IMR-90 (cell line): ENCODE data around the gene AJAP1. TPM values are rescaled to one million over a fixed set of nuclear protein-coding genes. Genes with fewer than 3 reads are reported as not detected.

Experiments used
- ATAC-seq: fragments of 200-7000 bp; cut with Tn5 transposase; 2 replicates; pipeline ENCODE4 v1.9.1; 2020; ENCODE audit warnings: low read depth, mild to moderate bottlenecking, moderate library complexity
- BruUV-seq: library from RNA; stranded (reverse); fragments of 400-500 nt; replicated peaks from 2 replicates; lab custom pipeline; 2021; lab: Mats Ljungman, UMichigan
- CTCF ChIA-PET: fragments of 300-600 bp; formaldehyde crosslinking; extraction: SDS; loops from one replicate; lab custom pipeline; 2021; ENCODE audit warnings: antibody characterized with exemption; lab: Yijun Ruan, JAX
- POLR2A ChIA-PET: fragments of 300-600 bp; sonication (Branson Sonifier 250); formaldehyde crosslinking; loops from one replicate; lab custom pipeline; 2022; ENCODE audit warnings: antibody characterized with exemption; ENCODE audit not compliant: unreplicated experiment; lab: Charles Lee
- DNase-seq: peaks from one replicate; pipeline ENCODE4 v3.0.0; 2013
- H2AFZ ChIP-seq: replicated peaks from 2 replicates; pipeline ENCODE3; 2013; ENCODE audit warnings: low read length, mild to moderate bottlenecking; ENCODE audit not compliant: poor library complexity
- H2AK5ac ChIP-seq: 2 replicates; pipeline ENCODE4 v1.6.1; 2013; ENCODE audit warnings: low read depth, low read length, inconsistent platforms
- H2AK9ac ChIP-seq: replicated peaks from 2 replicates; pipeline ENCODE3; 2013; ENCODE audit warnings: mild to moderate bottlenecking, low read depth, low read length, moderate library complexity; ENCODE audit not compliant: poor library complexity
- H2BK120ac ChIP-seq: 2 replicates; pipeline ENCODE4 v1.6.1; 2013; ENCODE audit warnings: low read depth, low read length, inconsistent platforms
- H2BK15ac ChIP-seq: 3 replicates; pipeline ENCODE4 v1.6.1; 2013; ENCODE audit warnings: low read depth, low read length, inconsistent platforms
- H2BK20ac ChIP-seq: 2 replicates; pipeline ENCODE4 v1.6.1; 2013; ENCODE audit warnings: low read depth, mild to moderate bottlenecking, inconsistent platforms, low read length, moderate library complexity
- H2BK5ac ChIP-seq: 2 replicates; pipeline ENCODE4 v1.6.1; 2013; ENCODE audit warnings: mild to moderate bottlenecking, low read depth, low read length, inconsistent platforms; ENCODE audit not compliant: poor library complexity, severe bottlenecking
- H3K14ac ChIP-seq: replicated peaks from 2 replicates; pipeline ENCODE4 v1.6.1; 2013; ENCODE audit warnings: low read depth, low read length, inconsistent platforms
- H3K18ac ChIP-seq: 2 replicates; pipeline ENCODE4 v1.6.1; 2013; ENCODE audit warnings: low read depth, low read length, control low read depth
- H3K23ac ChIP-seq: 2 replicates; pipeline ENCODE4 v1.6.1; 2013; ENCODE audit warnings: low read depth, low read length, inconsistent platforms
- H3K27ac ChIP-seq: 2 replicates; pipeline ENCODE4 v1.5.1; 2013; ENCODE audit warnings: mild to moderate bottlenecking, control low read depth, low read length; ENCODE audit not compliant: insufficient read depth
- H3K27me3 ChIP-seq: 2 replicates; pipeline ENCODE4 v1.6.1; 2013; ENCODE audit warnings: low read length; ENCODE audit not compliant: control insufficient read depth, insufficient read depth
- H3K36me3 ChIP-seq: 2 replicates; pipeline ENCODE4 v1.6.1; 2013; ENCODE audit warnings: low read length, mixed read lengths; ENCODE audit not compliant: control insufficient read depth, insufficient read depth
- H3K4ac ChIP-seq: 2 replicates; pipeline ENCODE4 v1.6.1; 2013; ENCODE audit warnings: low read depth, low read length, inconsistent platforms
- H3K4me1 ChIP-seq: 2 replicates; pipeline ENCODE4 v1.6.1; 2013; ENCODE audit warnings: low read length, mixed read lengths; ENCODE audit not compliant: control insufficient read depth, insufficient read depth
- H3K4me2 ChIP-seq: 2 replicates; pipeline ENCODE4 v1.6.1; 2013; ENCODE audit warnings: low read depth, mild to moderate bottlenecking, control low read depth, low read length, moderate library complexity
- H3K4me3 ChIP-seq: 2 replicates; pipeline ENCODE4 v1.5.1; 2013; ENCODE audit warnings: low read depth, mild to moderate bottlenecking, control low read depth, low read length, moderate library complexity; ENCODE audit not compliant: insufficient read depth
- H3K56ac ChIP-seq: 2 replicates; pipeline ENCODE4 v1.6.1; 2013; ENCODE audit warnings: low read length, inconsistent platforms; ENCODE audit not compliant: insufficient read depth; ENCODE audit errors: extremely low read depth
- H3K79me1 ChIP-seq, 2 experiments: 2 replicates each; pipeline ENCODE4 v1.6.1; 2013; ENCODE audit warnings: low read length in 2 of 2, inconsistent platforms in 1 of 2, low read depth in 1 of 2
- H3K9ac ChIP-seq: 2 replicates; pipeline ENCODE4 v1.6.1; 2013; ENCODE audit warnings: low read depth, low read length, control low read depth
- H3K9me1 ChIP-seq: 2 replicates; pipeline ENCODE4 v1.6.1; 2013; ENCODE audit warnings: low read length, inconsistent platforms; ENCODE audit not compliant: insufficient read depth
- H3K9me3 ChIP-seq: 2 replicates; pipeline ENCODE4 v1.6.1; 2013; ENCODE audit warnings: low read length; ENCODE audit not compliant: control insufficient read depth, insufficient read depth
- H4K20me1 ChIP-seq: 2 replicates; pipeline ENCODE4 v1.6.1; 2013; ENCODE audit warnings: low read length, inconsistent platforms; ENCODE audit not compliant: insufficient read depth
- H4K5ac ChIP-seq: 2 replicates; pipeline ENCODE4 v1.6.1; 2013; ENCODE audit warnings: mild to moderate bottlenecking, low read depth, low read length, control low read depth
- H4K8ac ChIP-seq, 2 experiments: 2 replicates each; pipeline ENCODE4 v1.6.1; 2013; ENCODE audit warnings: low read depth in 2 of 2, low read length in 2 of 2, control low read depth in 1 of 2, inconsistent platforms in 1 of 2
- H4K91ac ChIP-seq: 2 replicates; pipeline ENCODE4 v1.6.1; 2013; ENCODE audit warnings: low read depth, low read length, inconsistent platforms; ENCODE audit not compliant: insufficient read depth
- CEBPB ChIP-seq: IDR thresholded peaks from 2 replicates; pipeline ENCODE4 v1.6.1; 2012; ENCODE audit warnings: low read depth, low read length, improper control_type of control experiment
- CHD1 ChIP-seq: IDR thresholded peaks from 2 replicates; pipeline ENCODE4 v1.6.1; 2012; ENCODE audit warnings: low read depth, low read length, improper control_type of control experiment
- MAZ ChIP-seq: IDR thresholded peaks from 2 replicates; pipeline ENCODE4 v1.6.1; 2012; ENCODE audit warnings: low read depth, mild to moderate bottlenecking, low read length, improper control_type of control experiment, moderate library complexity, borderline replicate concordance
- MXI1 ChIP-seq: IDR thresholded peaks from 2 replicates; pipeline ENCODE4 v1.6.1; 2012; ENCODE audit warnings: low read depth, mild to moderate bottlenecking, low read length, moderate library complexity, borderline replicate concordance
- RCOR1 ChIP-seq: IDR thresholded peaks from 2 replicates; pipeline ENCODE4 v1.6.1; 2012; ENCODE audit warnings: mild to moderate bottlenecking, low read length, improper control_type of control experiment; ENCODE audit not compliant: insufficient replicate concordance
- WGBS, 2 experiments: methylation state at CpG; one replicate each; pipeline versions ENCODE4 v1.1.5 to v1.1.7; 2013; ENCODE audit warnings: missing lambda C conversion rate in 2 of 2; ENCODE audit not compliant: insufficient read length in 1 of 2; ENCODE audit errors: extremely low coverage in 2 of 2; 5-methylcytosine and 5-hydroxymethylcytosine counted together
- dilution Hi-C: fragments of 300-500 bp; cut with HindIII; formaldehyde crosslinking; loops from one replicate; pipeline ENCODE4 v1.14.3; 2018; ENCODE audit warnings: low sequenced_read_pairs; ENCODE audit not compliant: unreplicated experiment
- in situ Hi-C: fragments of 300-500 bp; cut with MboI; formaldehyde crosslinking; loops from 3 replicates; pipeline ENCODE4 v1.14.3; 2019; ENCODE audit warnings: low sequenced_read_pairs, inconsistent platforms, mixed read lengths
- intact Hi-C: fragments of 100-400 bp; cut with micrococcal nuclease; formaldehyde crosslinking; loops from 2 replicates; pipeline ENCODE4 v1.10.0; 2022
- polyA plus RNA-seq, 3 experiments: library from polyadenylated mRNA; depleted of rRNA; stranded (reverse); fragments of >200 nt; gene quantifications; 2 replicates each; pipeline ENCODE4 v1.2.3, GENCODE V29; 2012; ENCODE audit warnings: low replicate concordance in 1 of 3
- total RNA-seq: library from RNA; depleted of rRNA; stranded (reverse); fragments of >200 nt; gene quantifications from 2 replicates; pipeline ENCODE4 v1.2.3, GENCODE V29; 2012

The AJAP1 gene
- total and polyA plus RNA-seq, 2 of the 4 experiments (the other 2 are of a cell fraction): under 0.01 to 0.02 TPM

GRCh38 chr1:4695241-4695640 is 40.8 kb downstream of the AJAP1 start:
- no peak overlapping the region for H3K18ac ChIP-seq
- no peak overlapping the region for H4K91ac ChIP-seq
- H2BK20ac ChIP-seq: no peak overlapping the region
- no TSS peak for BruUV-seq
- no peak overlapping the region for H2AK5ac ChIP-seq
- DNase-seq: no peak
- dilution Hi-C loops (no loop called here), in situ Hi-C loops (no loop called here), intact Hi-C loops (no loop called here)
- H2AK9ac ChIP-seq: no peak overlapping the region
- no peak overlapping the region for H2BK15ac ChIP-seq
- H4K8ac ChIP-seq: no peak overlapping the region
- ChIA-PET POLR2A (no interaction called here), CTCF (no interaction called here)
- H3K9me1 ChIP-seq: no peaks in the 10 kb centered on the region
- no peak overlapping the region for H2AFZ ChIP-seq
- H4K5ac ChIP-seq: no peak overlapping the region
- H2BK5ac ChIP-seq: no peak overlapping the region
- no peaks in the 10 kb centered on the region for H3K27me3 ChIP-seq
- no peak for ATAC-seq
- no peak overlapping the region for H3K23ac ChIP-seq
- H3K4me3 ChIP-seq: no peak overlapping the region
- H3K9ac ChIP-seq: no peak overlapping the region
- 26% methylated on average over 3 of the region's 8 CpGs; no CpG with 5 or more reads in 1 of the 2 experiments for WGBS, 2 experiments
- H3K79me1 ChIP-seq: no peaks in the 10 kb centered on the region
- TF ChIP-seq MXI1: no peak
- TF ChIP-seq RCOR1: no peak
- TF ChIP-seq MAZ: no peak
- no peak for TF ChIP-seq CHD1
- no peak for TF ChIP-seq CEBPB
- H3K4me1 ChIP-seq: no peaks in the 10 kb centered on the region
- no peak overlapping the region for H3K27ac ChIP-seq
- H3K4ac ChIP-seq: no peak overlapping the region
- H3K9me3 ChIP-seq: peaks cover 73% of the 10 kb centered on the region
- H4K20me1 ChIP-seq: no peaks in the 10 kb centered on the region
- H3K36me3 ChIP-seq: no peaks in the 10 kb centered on the region
- no peak overlapping the region for H3K4me2 ChIP-seq
- no peak overlapping the region for H2BK120ac ChIP-seq
- H3K14ac ChIP-seq: no peak overlapping the region
- no peak overlapping the region for H3K56ac ChIP-seq
